Glomerular visceral epithelial cell (primary cell): ENCODE data around the gene PRDM11.

Experiments
- DNase-seq: peaks from one replicate; pipeline ENCODE4 v3.0.0-alpha.2; 2016; ENCODE audit errors: extremely low spot score

PRDM11 gene

GRCh38 chr11:45157247-45158209 lies 11.1 kb downstream of the PRDM11 start:
- no peak for DNase-seq

- DNase-seq: no peak
Measured at GRCh38 chr11:45158210-45158731, 11.8 kb downstream of the PRDM11 start.

- no peak for DNase-seq
Measured at GRCh38 chr11:45158891-45159605, 12.6 kb downstream of the PRDM11 start.

DNA sequence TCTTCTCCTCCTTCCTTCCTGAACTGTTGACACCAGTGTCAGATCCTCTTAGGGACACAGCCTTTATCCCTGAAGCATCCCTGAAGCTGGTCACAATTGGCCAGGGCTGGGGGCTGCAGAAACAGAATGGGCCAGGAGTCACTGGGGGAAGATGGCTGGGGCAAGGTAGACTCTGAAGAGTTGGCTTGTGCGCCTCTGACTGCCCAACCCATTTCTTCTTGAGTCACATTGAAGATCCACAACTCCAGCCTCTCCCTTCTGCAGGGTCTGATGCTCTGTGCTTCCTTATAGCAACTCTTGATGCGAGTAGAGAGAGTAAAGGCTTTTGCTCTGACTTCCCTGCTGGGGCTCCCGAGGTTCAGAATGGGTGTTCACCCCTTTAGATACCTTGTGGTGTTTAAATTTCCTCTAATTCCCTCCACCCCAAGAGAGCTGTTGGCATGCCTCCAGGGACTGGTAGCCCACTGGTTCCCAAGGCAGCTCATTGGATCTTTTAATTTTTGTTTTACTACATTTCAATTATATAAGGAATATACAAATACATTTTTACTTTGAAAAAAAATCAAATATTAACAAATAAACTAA lies 13.4 kb downstream of the PRDM11 start:
- DNase-seq: no peak

- DNase-seq: no peak
Measured at GRCh38 chr11:45161252-45162063, 15.0 kb downstream of the PRDM11 start.

GRCh38 chr11:45162064-45162375 lies 15.6 kb downstream of the PRDM11 start:
- no peak for DNase-seq

DNA sequence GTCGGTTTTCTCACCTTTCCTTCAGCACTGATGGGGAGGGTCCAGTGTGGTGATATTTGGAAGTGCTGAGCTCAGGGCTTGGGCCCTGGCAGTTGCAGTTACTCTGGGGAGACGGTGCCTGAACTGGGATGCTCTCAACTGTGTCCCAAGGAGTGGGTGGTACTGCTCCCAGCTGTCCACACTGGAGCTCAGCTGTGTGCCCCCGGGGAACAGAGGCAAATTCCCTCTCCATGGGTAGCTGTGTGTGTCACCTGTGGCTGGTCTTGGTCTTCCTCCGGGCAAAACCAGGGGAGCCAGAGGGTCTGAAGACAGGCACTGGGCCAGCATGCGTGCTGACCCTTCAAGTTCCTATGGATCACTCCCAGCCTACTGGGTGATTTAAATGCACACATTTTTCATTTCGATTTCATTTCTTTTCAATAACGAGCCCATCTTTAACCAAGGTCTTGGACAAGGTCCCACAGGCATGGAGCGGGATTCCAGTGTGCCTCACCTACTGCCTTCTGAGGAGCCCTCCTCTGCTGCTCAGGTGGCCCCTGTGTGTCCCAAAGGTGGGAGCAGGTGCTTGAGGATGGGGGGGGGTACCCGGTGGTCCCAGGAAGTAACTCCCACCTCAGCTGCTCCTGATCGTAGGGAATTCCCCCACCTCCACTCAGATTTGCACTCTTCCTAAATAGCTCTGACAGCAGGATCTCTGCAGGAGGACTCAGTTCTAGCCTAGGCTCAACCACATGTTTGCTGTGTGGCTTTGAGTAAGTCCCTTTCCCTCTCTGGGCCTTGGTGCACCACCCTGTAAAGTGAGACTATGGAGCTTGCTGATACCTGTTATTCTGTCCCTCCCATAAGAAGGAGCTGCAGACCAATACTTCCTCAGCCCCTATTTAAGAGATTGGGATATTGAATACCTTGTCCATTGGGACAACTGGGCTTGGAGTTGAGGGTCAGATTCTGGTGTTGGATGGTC lies 16.8 kb downstream of the PRDM11 start:
- no peak for DNase-seq

DNA sequence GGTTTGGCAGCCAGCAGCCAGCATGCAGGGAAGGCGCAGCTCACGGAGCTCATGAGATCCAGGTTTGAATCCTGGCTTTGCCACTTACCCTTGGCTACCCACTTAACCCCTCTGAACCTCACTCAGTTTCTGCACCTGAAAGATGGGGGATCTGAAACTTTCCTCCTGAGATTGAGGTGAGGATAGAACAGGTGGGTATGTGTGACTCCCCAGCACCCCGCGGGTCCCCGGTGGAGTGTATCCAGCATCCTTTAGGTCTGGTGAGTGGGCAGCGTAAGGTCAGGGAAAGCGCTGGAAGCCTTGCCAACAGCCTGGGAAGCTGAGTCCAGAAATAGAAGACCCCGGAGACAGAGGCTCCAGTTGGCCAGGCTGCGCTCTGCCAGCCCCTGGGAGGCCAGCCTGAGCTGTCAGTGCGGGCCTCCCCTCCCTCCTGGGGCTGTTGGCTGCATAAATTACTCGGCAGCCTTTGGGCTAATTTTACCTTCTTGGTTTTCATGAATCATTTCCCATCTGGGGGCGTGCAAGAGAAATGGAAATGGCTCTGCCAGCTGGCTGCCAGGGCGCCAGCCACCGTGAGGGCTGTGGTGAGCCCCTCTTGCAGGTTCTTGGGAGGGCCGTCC lies 17.6 kb downstream of the PRDM11 start:
- no peak for DNase-seq

- no peak for DNase-seq
Measured at GRCh38 chr11:45165386-45165785, 18.9 kb downstream of the PRDM11 start.

DNA sequence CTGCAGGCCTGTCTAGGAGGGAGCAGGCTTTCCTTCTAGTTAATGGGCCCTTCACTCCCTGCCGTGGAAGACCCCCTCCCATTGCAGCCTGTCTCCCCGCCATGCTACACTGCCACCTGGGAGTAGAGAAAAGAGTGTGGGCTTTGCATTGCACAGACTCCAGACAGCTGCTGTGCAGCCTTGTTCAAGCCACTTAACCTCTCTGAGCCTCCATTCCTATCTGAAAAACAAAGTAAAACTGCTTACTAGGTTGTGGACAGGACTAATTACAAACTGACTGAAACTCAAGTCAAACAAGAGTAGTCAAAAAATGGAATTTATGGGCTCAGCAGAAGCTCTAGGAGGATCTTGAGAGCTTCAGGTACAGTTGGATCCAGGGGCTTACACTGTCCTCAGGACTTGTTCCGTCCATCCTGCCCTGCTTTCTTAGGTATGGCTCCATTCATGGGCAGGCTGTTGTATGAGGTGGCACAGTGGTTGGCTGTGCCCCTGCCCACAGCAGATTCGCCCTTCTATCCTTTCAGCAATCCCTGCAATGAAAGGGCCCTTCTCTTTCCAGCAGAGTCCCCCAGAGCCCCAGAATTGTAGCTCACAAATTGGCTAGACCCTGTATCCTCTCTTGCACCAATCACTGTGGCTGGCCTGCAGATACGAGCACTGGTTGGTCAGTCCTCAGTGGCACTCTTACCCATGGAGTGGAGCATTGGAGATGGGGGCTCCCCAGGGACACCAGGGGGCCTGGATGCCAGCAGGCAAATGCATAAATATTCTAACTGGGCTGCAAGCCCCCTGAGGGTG lies 19.6 kb downstream of the PRDM11 start:
- no peak for DNase-seq

GRCh38 chr11:45166604-45166897 lies 20.1 kb downstream of the PRDM11 start:
- no peak for DNase-seq

DNA sequence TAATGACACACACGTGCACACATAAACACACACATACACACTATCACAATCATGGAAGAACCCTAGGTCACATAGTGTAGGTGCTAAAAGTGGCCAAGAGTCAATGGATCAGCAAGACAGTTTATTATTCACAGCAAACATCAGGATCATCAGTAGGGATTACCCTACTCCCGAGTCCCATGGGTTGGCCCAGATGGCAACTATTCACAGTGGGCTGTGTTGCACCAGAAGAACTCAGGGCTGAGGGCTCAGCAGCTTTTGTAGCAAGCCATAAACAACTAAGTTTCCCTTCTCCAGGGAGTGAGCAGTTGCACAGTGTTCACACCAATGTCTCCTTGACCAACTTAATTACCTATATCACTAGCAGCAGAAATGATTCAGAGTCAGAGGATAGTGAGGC lies 20.8 kb downstream of the PRDM11 start:
- no peak for DNase-seq

GRCh38 chr11:45168366-45169130 lies 22.1 kb downstream of the PRDM11 start:
- no peak for DNase-seq

GRCh38 chr11:45169310-45170072 lies 23.1 kb downstream of the PRDM11 start:
- DNase-seq: peak; percentile 21

- DNase-seq: no peak
Measured at GRCh38 chr11:45170484-45170883, 24.0 kb downstream of the PRDM11 start.

GRCh38 chr11:45171550-45171949 lies 25.1 kb downstream of the PRDM11 start:
- DNase-seq: no peak

GRCh38 chr11:45173064-45173463 lies 26.6 kb downstream of the PRDM11 start:
- no peak for DNase-seq
